Stimulated activated CD8-positive, alpha-beta memory T cell treated with anti-CD3 and anti-CD28 coated beads, Interleukin-7, amount 100 ng/mL, for 4 hours (primary cell): Measurements from ENCODE around the gene ATRNL1.
A peak's percentile ranks its signal among the peaks of the same experiment; 100 is the strongest.
"Not testable (repeated sequence)": the region's sequence is repeated elsewhere in the genome, so short reads cannot be mapped to it uniquely, and the experiment has no call there.

Source experiments
- DNase-seq, 2 donors: peaks; one replicate each; pipeline ENCODE4 v3.0.0-alpha.2; 2020; ENCODE audit warnings: low read depth in 2 of 2

ATRNL1 gene

GRCh38 chr10:115084277-115084850, 8.8 kb upstream of the ATRNL1 start:
- DNase-seq = no peak

GRCh38 chr10:115091161-115091560, 2.0 kb upstream of the ATRNL1 start:
- no peak for DNase-seq

GRCh38 chr10:115092258-115092554, 959 bp upstream of the ATRNL1 start:
- DNase-seq = no peak

- peak in 1 of 2 donors; percentile 28 for DNase-seq
Observed at GRCh38 chr10:115092555-115093285, 445 bp upstream of the ATRNL1 start.

- no peak for DNase-seq
Observed at GRCh38 chr10:115093776-115094408, 727 bp downstream of the ATRNL1 start.

GRCh38 chr10:115094416-115095140, 1.4 kb downstream of the ATRNL1 start:
- DNase-seq = no peak

GRCh38 chr10:115095758-115096157, 2.6 kb downstream of the ATRNL1 start:
- DNase-seq = no peak

GRCh38 chr10:115103700-115104099, 10.5 kb downstream of the ATRNL1 start:
- no peak for DNase-seq

- not testable (repeated sequence) for DNase-seq
Observed at GRCh38 chr10:115105411-115105810, 12.2 kb downstream of the ATRNL1 start.

- no peak for DNase-seq
Observed at GRCh38 chr10:115107830-115108229, 14.7 kb downstream of the ATRNL1 start.

GRCh38 chr10:115117301-115117700, 24.1 kb downstream of the ATRNL1 start:
- no peak for DNase-seq

GRCh38 chr10:115118346-115118745, 25.2 kb downstream of the ATRNL1 start:
- no peak for DNase-seq

- DNase-seq = no peak
Observed at GRCh38 chr10:115125505-115125904, 32.3 kb downstream of the ATRNL1 start.

- DNase-seq = no peak
Observed at GRCh38 chr10:115129752-115130151, 36.6 kb downstream of the ATRNL1 start.

- no peak for DNase-seq
Observed at GRCh38 chr10:115136616-115137015, 43.5 kb downstream of the ATRNL1 start.

GRCh38 chr10:115141254-115141653, 48.1 kb downstream of the ATRNL1 start:
- no peak for DNase-seq

- no peak for DNase-seq
Observed at GRCh38 chr10:115157357-115157756, 64.2 kb downstream of the ATRNL1 start.

- no peak for DNase-seq
Observed at GRCh38 chr10:115163129-115163528, 70.0 kb downstream of the ATRNL1 start.

GRCh38 chr10:115164220-115164619, 71.1 kb downstream of the ATRNL1 start:
- no peak for DNase-seq

GRCh38 chr10:115167751-115168150, 74.6 kb downstream of the ATRNL1 start:
- DNase-seq = no peak

GRCh38 chr10:115171392-115171960, 78.3 kb downstream of the ATRNL1 start:
- DNase-seq = no peak

- no peak for DNase-seq
Observed at GRCh38 chr10:115173915-115174443, 80.8 kb downstream of the ATRNL1 start.
